Loucy (cell line): ENCODE data around the gene ADD2.

ENCODE experiments used
- H2AFZ ChIP-seq: fragments of 200-600 bp; sonication (generic); 2 replicates; pipeline ENCODE4 v1.6.0; 2016; ENCODE audit warnings: antibody characterized with exemption, mild to moderate bottlenecking, low read length, moderate library complexity
- H3F3A ChIP-seq: fragments of 200-600 bp; 2 replicates; pipeline ENCODE4 v1.6.0; 2016; ENCODE audit warnings: antibody characterized with exemption, low read depth, mild to moderate bottlenecking
- H3K27me3 ChIP-seq: fragments of 200-600 bp; sonication (generic); 2 replicates; pipeline ENCODE4 v1.6.1; 2014; ENCODE audit warnings: low read length, mild to moderate bottlenecking; ENCODE audit not compliant: insufficient read depth, poor library complexity, severe bottlenecking
- H3K36me3 ChIP-seq: fragments of 200-600 bp; sonication (generic); 2 replicates; pipeline ENCODE4 v1.6.1; 2016; ENCODE audit warnings: low read length; ENCODE audit not compliant: insufficient read depth
- H3K4me1 ChIP-seq: fragments of 200-600 bp; sonication (generic); 2 replicates; pipeline ENCODE4 v1.5.1; 2014; ENCODE audit warnings: low read length, mild to moderate bottlenecking; ENCODE audit not compliant: insufficient read depth, poor library complexity, severe bottlenecking
- H3K4me2 ChIP-seq: fragments of 200-600 bp; sonication (generic); 2 replicates; pipeline ENCODE4 v1.6.0; 2014; ENCODE audit warnings: antibody characterized with exemption, low read length, low read depth, mild to moderate bottlenecking; ENCODE audit not compliant: poor library complexity, severe bottlenecking
- H3K4me3 ChIP-seq: fragments of 200-600 bp; sonication (generic); 2 replicates; pipeline ENCODE4 v1.5.1; 2014; ENCODE audit warnings: low read length, mild to moderate bottlenecking, mixed read lengths; ENCODE audit not compliant: poor library complexity, severe bottlenecking
- H3K79me2 ChIP-seq: fragments of 200-600 bp; sonication (generic); 2 replicates; pipeline ENCODE4 v1.6.1; 2014; ENCODE audit warnings: low read length; ENCODE audit not compliant: insufficient read depth
- H3K9ac ChIP-seq: fragments of 200-600 bp; sonication (generic); 2 replicates; pipeline ENCODE4 v1.6.0; 2014; ENCODE audit warnings: mild to moderate bottlenecking, low read depth, low read length, moderate library complexity; ENCODE audit not compliant: poor library complexity, severe bottlenecking
- H3K9me2 ChIP-seq: fragments of 200-600 bp; sonication (generic); replicated peaks from 2 replicates; pipeline ENCODE4 v1.6.1; 2016; ENCODE audit warnings: low read depth, low read length, mixed read lengths
- H3K9me3 ChIP-seq: fragments of 200-600 bp; sonication (generic); 2 replicates; pipeline ENCODE4 v1.6.1; 2014; ENCODE audit warnings: mild to moderate bottlenecking, antibody characterized with exemption, low read length, low read depth; ENCODE audit not compliant: insufficient read depth
- H4K20me1 ChIP-seq: fragments of 200-600 bp; sonication (generic); 2 replicates; pipeline ENCODE4 v1.6.0; 2014; ENCODE audit warnings: antibody characterized with exemption, low read length, mild to moderate bottlenecking; ENCODE audit not compliant: insufficient read depth, poor library complexity, severe bottlenecking
- EZH2phosphoT487 ChIP-seq: fragments of 200-600 bp; IDR thresholded peaks from 2 replicates; pipeline ENCODE4 v1.6.1; 2018; ENCODE audit warnings: antibody characterized with exemption, mild to moderate bottlenecking, moderate library complexity, borderline replicate concordance
- TF ChIP-seq, protein P1 (sequence below): fragments of 200-600 bp; sonication (generic); conservative IDR thresholded peaks from 2 replicates; pipeline ENCODE4 v1.5.1; 2014; ENCODE audit warnings: mild to moderate bottlenecking, antibody characterized with exemption, low read length

Gene ADD2

DNA sequence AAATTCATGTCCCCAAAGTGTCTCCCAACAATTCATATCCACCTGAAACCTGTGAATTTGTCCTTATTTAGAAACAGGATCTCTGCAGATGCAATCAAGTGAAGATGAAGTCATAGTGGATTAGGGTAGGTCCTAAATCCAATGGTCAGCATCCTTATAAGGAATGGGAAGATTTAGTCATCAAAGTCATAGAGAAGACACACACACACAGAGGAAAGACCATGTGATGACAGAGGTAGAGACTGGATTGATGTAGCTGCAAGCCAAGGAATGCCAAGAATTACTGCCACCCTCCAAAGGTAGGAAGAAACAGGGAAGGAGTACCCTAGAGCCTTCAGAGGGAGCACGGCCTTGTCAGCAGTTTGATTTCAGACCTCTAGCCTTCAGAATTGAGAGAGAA, 17.7 kb downstream of the ADD2 start:
- no peaks in the 10 kb centered on the region for H3K79me2 ChIP-seq
- H2AFZ ChIP-seq, result no peak overlapping the region
- H3K4me2 ChIP-seq, result no peak overlapping the region
- no peaks in the 10 kb centered on the region for H3K27me3 ChIP-seq
- no peaks in the 10 kb centered on the region for H3K4me1 ChIP-seq
- no peaks in the 10 kb centered on the region for H3K36me3 ChIP-seq
- no peak overlapping the region for H3K4me3 ChIP-seq
- no peak overlapping the region for H3K9ac ChIP-seq
- H3K9me3 ChIP-seq, result no peaks in the 10 kb centered on the region
- no peaks in the 10 kb centered on the region for H3K9me2 ChIP-seq
- no peak for TF ChIP-seq EZH2phosphoT487
- TF ChIP-seq, protein P1, sequence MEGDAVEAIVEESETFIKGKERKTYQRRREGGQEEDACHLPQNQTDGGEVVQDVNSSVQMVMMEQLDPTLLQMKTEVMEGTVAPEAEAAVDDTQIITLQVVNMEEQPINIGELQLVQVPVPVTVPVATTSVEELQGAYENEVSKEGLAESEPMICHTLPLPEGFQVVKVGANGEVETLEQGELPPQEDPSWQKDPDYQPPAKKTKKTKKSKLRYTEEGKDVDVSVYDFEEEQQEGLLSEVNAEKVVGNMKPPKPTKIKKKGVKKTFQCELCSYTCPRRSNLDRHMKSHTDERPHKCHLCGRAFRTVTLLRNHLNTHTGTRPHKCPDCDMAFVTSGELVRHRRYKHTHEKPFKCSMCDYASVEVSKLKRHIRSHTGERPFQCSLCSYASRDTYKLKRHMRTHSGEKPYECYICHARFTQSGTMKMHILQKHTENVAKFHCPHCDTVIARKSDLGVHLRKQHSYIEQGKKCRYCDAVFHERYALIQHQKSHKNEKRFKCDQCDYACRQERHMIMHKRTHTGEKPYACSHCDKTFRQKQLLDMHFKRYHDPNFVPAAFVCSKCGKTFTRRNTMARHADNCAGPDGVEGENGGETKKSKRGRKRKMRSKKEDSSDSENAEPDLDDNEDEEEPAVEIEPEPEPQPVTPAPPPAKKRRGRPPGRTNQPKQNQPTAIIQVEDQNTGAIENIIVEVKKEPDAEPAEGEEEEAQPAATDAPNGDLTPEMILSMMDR, result no peak
- H4K20me1 ChIP-seq, result no peaks in the 10 kb centered on the region
- no peaks in the 10 kb centered on the region for H3F3A ChIP-seq

DNA sequence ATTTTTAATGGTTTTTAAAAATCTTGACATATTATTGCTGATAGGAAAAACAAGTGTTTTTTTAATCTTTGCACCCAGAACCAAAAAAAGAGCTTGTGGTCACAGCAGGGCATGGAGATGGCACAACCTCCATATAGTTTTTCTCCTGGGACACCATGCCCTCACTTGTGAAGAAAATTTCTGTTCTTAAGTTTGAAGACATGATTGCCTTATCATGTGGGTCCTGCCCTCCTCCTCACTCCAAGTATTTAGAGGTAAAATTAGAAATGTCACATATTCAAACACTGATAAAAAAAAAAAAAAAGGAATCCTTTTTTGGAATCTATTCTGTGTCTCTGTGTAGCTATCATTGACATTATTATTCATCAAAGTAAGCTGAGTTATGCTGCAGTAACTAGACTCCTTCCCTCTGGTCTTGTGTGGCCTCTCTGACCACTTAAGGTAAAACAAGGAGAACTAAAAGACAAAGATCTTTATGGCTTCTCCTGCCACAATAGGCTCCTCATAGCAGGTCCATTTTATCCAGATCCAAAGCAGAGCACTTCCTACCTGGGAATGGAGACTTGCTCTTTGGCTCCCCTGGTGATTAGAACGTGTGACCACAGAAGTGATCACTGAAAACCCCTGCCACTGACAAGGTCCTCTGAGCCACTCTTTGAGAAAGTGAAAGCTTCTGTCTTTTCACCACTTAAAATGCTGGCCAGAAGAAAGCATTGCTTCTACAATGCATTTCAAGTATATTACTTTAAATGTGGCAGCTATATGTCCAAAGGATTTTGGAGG, 19.8 kb downstream of the ADD2 start:
- no peak overlapping the region for H3K9ac ChIP-seq
- no peak overlapping the region for H3K4me2 ChIP-seq
- no peaks in the 10 kb centered on the region for H3F3A ChIP-seq
- no peaks in the 10 kb centered on the region for H4K20me1 ChIP-seq
- H3K27me3 ChIP-seq, result no peaks in the 10 kb centered on the region
- no peaks in the 10 kb centered on the region for H3K4me1 ChIP-seq
- H3K79me2 ChIP-seq, result no peaks in the 10 kb centered on the region
- H2AFZ ChIP-seq, result no peak overlapping the region
- H3K36me3 ChIP-seq, result no peaks in the 10 kb centered on the region
- H3K9me2 ChIP-seq, result no peaks in the 10 kb centered on the region
- no peaks in the 10 kb centered on the region for H3K9me3 ChIP-seq
- H3K4me3 ChIP-seq, result no peak overlapping the region
- TF ChIP-seq, protein P1, result no peak

DNA sequence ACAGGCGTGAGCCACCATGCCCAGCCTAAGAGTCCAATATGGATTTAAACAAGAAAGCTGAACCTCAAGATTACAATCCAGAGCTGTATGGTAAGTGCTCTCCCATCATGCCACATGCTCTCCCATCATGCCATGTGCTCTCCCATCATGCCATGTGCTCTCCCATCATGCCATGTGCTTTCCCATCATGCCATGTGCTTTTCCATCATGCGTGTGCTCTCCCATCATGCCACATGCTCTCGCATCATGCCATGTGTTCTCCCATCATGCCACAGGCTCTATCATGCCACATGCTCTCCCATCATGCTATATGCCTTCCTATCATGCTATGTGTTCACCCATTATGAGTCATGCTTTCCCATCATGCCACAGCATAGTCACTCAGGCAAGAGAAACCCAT, 20.7 kb downstream of the ADD2 start:
- Histone ChIP-seq H3K79me2 (no peaks in the 10 kb centered on the region), H3K4me2 (no peak overlapping the region), H3K4me3 (no peak overlapping the region), H3F3A (no peaks in the 10 kb centered on the region), H3K9me2 (no peaks in the 10 kb centered on the region), H3K4me1 (no peaks in the 10 kb centered on the region), H4K20me1 (no peaks in the 10 kb centered on the region), H2AFZ (no peak overlapping the region), H3K9me3 (no peaks in the 10 kb centered on the region), H3K36me3 (no peaks in the 10 kb centered on the region), H3K27me3 (no peaks in the 10 kb centered on the region), H3K9ac (no peak overlapping the region)
- TF ChIP-seq, protein P1, result no peak
- TF ChIP-seq EZH2phosphoT487, result no peak
